Measurements from ENCODE around the gene LRTM2. TPM values are rescaled to one million over a fixed set of nuclear protein-coding genes. Genes with fewer than 3 reads are reported as not detected.

Gene LRTM2
- polyA plus RNA-seq, 1 donor, result 0.62 TPM

- no peak for DNase-seq
Observed at GRCh38 chr12:1884651-1885050, 64.3 kb downstream of the LRTM2 start.

DNA sequence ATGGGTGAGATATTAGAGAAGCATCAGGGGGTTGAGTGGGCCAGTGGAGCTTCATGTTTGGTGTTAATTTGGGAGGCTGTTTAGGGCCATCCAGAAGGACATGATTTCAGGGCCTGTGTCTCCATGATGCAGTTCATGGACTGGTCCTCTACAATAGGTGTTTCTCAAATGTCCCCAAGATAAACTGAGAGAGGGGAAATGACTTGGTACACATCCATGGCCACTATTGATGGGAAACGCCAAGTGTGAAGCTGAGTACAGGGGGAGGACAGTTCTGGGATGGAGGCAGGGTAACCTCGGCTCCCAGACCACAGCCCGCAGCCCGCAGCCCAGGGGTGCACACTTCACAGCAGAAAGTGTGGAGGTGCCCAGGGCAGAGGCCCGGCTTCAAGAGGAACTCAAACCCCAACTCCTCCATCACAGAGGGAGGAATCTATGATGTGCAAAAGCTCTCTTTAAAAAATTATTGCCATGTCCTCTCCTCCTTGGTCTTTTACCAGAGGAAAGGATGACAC is 64.8 kb downstream of the LRTM2 start:
- no peak for DNase-seq

DNA sequence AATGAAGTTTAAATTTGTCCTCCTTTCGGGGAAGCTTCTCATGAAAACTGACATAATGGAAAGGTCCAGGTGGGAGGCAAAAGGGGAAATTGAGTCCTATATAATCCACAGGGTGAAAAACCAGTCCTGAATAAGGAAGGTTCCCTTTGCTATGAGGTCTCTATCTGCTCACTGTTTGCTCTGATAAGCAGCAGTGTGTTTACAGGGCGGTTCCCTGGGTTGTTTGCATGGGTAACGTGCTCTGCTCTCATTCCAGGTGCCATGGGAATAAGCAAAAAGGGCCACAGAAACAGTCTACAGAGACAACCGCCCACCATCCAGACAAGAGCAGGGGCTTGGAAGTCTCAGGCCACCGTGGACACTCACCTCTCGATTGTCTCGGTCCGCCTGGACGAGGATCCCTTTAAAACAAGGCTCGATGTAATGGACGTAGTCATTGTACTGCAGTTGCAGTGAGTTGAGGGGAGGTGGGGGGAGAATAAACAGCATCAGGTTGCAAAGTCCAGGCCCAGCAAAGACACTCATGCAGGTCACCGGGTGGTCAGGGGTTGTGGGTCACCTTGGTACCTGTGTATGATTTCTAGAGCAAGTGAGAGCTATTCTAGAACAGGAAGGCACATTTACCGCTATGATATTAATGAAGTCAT is 65.4 kb downstream of the LRTM2 start:
- DNase-seq, result no peak

Other genes starting within 250 kb of the LRTM2 start
- gene FBXL14, start 226.0 kb upstream of the LRTM2 start, polyA plus RNA-seq (ENCODE audit: insufficient read length), result 9.9 TPM
- 5.5 TPM for gene WNT5B, start 191.3 kb upstream of the LRTM2 start, polyA plus RNA-seq (ENCODE audit: insufficient read length)
- 49.2 TPM for gene ADIPOR2, start 129.5 kb upstream of the LRTM2 start, polyA plus RNA-seq (ENCODE audit: insufficient read length)
- 1.9 TPM for gene CACNA2D4, start 98.1 kb downstream of the LRTM2 start, polyA plus RNA-seq (ENCODE audit: insufficient read length)
- 30.5 TPM for gene DCP1B, start 183.9 kb downstream of the LRTM2 start, polyA plus RNA-seq (ENCODE audit: insufficient read length)
- 11.4 TPM for gene CACNA1C, start 232.4 kb downstream of the LRTM2 start, polyA plus RNA-seq (ENCODE audit: insufficient read length)